ENCODE measurements around the gene FBLN5. TPM values are rescaled to one million over a fixed set of nuclear protein-coding genes. Genes with fewer than 3 reads are reported as not detected.
A peak's percentile ranks its signal among the peaks of the same experiment; 100 is the strongest.

FBLN5 gene
- total RNA-seq, 6 experiments from 2014 or later, result 6.7 to 36.3 (median 17.8) TPM

DNA sequence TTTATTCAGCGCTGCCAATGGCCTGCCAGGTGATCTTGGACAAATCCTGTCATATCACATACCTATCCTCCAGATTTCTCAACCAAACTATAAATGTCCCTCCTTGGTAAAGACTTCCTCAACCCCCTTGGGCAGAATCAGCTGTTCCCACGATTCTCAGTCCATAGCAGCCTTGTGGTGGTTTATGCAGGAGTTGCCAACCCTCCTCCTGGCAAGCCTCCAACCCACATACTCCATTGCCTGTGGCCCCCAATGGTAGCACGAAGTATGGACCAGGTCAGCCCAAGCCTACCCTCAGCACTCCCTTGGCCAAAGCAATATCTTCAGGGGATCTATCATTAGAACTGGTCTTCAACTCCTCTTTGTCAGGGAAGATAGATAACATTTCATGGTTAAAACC is 27.0 kb downstream of the FBLN5 start:
- no peaks in the 10 kb centered on the region for H3K9me3 ChIP-seq
- no peak for ATAC-seq
- intact Hi-C loops (cut with DNase I), result no loop called here
- H3K4me1 ChIP-seq, result peaks cover 0 to 8% (median 3%) of the 10 kb centered on the region in 4 donors
- TF ChIP-seq, protein P1, sequence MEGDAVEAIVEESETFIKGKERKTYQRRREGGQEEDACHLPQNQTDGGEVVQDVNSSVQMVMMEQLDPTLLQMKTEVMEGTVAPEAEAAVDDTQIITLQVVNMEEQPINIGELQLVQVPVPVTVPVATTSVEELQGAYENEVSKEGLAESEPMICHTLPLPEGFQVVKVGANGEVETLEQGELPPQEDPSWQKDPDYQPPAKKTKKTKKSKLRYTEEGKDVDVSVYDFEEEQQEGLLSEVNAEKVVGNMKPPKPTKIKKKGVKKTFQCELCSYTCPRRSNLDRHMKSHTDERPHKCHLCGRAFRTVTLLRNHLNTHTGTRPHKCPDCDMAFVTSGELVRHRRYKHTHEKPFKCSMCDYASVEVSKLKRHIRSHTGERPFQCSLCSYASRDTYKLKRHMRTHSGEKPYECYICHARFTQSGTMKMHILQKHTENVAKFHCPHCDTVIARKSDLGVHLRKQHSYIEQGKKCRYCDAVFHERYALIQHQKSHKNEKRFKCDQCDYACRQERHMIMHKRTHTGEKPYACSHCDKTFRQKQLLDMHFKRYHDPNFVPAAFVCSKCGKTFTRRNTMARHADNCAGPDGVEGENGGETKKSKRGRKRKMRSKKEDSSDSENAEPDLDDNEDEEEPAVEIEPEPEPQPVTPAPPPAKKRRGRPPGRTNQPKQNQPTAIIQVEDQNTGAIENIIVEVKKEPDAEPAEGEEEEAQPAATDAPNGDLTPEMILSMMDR (IDR thresholded peaks at IDR 0.05), result no peak
- TF ChIP-seq POLR2A (IDR thresholded peaks at IDR 0.05), result no peak
- no peaks in the 10 kb centered on the region for H3K36me3 ChIP-seq
- no peak for DNase-seq
- no peak overlapping the region for H3K27ac ChIP-seq
- no peaks in the 10 kb centered on the region for H3K27me3 ChIP-seq
- H3K4me3 ChIP-seq, result no peak overlapping the region
- WGBS (ENCODE audit: insufficient coverage, low coverage, low lambda C conversion rate, missing lambda C conversion rate), result 82% methylated on average over 3 of the region's 3 CpGs

DNA sequence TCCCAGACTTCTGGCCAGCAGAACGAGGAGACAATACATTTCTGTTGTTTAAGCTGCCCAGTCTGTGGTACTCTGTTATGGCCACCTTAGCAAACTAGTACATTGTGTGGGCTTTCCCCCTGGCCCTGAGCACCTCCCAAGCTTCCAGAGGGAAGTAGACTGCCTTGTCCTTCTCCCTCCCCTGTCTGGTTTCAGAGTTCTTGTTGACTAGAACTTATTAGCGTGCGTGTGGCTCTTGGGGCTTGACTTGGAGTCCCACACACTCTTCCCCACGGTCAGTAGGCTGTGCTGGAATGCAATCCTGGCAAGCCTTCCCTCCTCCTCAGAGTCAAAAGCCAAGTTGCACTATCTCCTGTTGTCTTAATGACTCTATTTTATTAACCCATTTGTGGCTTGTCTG is 27.7 kb downstream of the FBLN5 start:
- DNase-seq (no peak), ATAC-seq (peak in 2 of 4 donors; percentile 17 to 38)
- Histone ChIP-seq H3K36me3 (no peaks in the 10 kb centered on the region), H3K27me3 (no peaks in the 10 kb centered on the region), H3K4me1 (peaks cover 0 to 8% (median 3%) of the 10 kb centered on the region in 4 donors), H3K9me3 (no peaks in the 10 kb centered on the region), H3K4me3 (no peak overlapping the region), H3K27ac (no peak overlapping the region)
- intact Hi-C loops (cut with DNase I), result no loop called here
- TF ChIP-seq, protein P1 (IDR thresholded peaks at IDR 0.05), result no peak
- no peak for TF ChIP-seq POLR2A (IDR thresholded peaks at IDR 0.05)
- WGBS (ENCODE audit: insufficient coverage, low coverage, low lambda C conversion rate, missing lambda C conversion rate), result 41% methylated on average over 4 of the region's 4 CpGs

DNA sequence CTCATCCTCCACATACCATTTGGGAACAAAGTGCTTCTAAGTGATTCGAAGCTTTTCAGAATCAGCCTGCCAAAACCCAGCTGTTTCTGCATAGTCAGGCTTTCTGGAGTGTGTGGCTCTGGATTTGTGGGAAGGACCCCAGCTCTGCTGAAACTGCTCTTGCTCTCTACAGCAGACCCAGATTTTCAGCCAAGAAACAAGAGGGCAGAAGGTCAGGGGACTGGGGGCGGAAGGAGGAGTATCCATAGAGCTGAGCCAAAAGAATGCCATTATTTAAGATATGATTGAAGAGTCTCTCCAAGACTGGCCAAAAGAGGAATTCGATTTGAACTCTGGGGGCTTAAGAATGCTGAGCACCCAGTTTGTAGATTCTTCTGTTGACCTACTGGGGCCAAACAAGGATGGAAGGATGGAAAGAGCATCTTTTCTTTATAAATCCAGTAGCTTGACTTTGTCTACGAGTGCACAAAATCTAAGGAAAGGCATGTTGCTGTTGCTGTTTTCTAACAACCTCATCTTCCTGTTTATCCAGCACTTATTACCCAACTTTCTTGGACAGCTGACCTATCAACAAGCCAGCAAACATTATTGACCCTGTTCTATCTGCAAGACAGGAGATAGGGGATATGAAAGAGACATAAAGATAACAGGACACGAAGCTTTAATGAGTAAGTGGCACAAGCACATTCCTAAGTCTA is 29.2 kb downstream of the FBLN5 start:
- H3K27ac ChIP-seq, result no peak overlapping the region

DNA sequence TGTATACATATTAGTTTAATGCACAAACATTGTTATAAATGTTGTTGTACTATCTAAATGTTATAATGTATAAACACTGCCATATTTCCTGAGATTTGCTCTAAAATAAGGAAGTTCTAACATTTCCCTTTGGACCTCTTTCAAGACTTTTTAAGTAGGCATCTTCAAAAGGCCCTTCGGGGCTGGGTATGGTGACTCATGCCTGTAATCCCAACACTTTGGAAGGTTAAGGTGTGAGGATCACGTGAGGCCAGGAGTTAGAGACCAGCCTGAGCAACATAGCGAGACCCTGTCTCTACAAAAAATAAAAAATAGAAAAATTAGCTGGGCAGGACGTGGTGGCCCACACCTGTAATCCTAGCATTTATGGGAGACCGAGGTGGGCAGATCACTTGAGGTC is 35.5 kb downstream of the FBLN5 start:
- H3K27me3 ChIP-seq, result no peaks in the 10 kb centered on the region
- peaks cover 0 to 3% (median 0%) of the 10 kb centered on the region in 4 donors for H3K4me1 ChIP-seq
- 65% methylated on average over 5 of the region's 5 CpGs for WGBS (ENCODE audit: insufficient coverage, low coverage, low lambda C conversion rate, missing lambda C conversion rate)
- H3K27ac ChIP-seq, result no peak overlapping the region
- H3K4me3 ChIP-seq, result no peak overlapping the region
- no peaks in the 10 kb centered on the region for H3K9me3 ChIP-seq
- intact Hi-C loops (cut with DNase I), result no loop called here
- ATAC-seq (no peak), DNase-seq (no peak)
- H3K36me3 ChIP-seq, result no peaks in the 10 kb centered on the region
- no peak for TF ChIP-seq POLR2A (IDR thresholded peaks at IDR 0.05)
- TF ChIP-seq, protein P1 (IDR thresholded peaks at IDR 0.05), result no peak

More for the DNA sequence above, 29.2 kb downstream of the FBLN5 start:
- peaks cover 0 to 8% (median 3%) of the 10 kb centered on the region in 4 donors for H3K4me1 ChIP-seq
- no peaks in the 10 kb centered on the region for H3K27me3 ChIP-seq
- DNase-seq (no peak), ATAC-seq (peak; percentile 55 to 74 (median 68))
- TF ChIP-seq, protein P1 (IDR thresholded peaks at IDR 0.05), result no peak
- intact Hi-C loops (cut with DNase I), result no loop called here
- H3K36me3 ChIP-seq, result no peaks in the 10 kb centered on the region
- 47% methylated on average over 4 of the region's 5 CpGs for WGBS (ENCODE audit: insufficient coverage, low coverage, low lambda C conversion rate, missing lambda C conversion rate)
- H3K9me3 ChIP-seq, result no peaks in the 10 kb centered on the region
- H3K4me3 ChIP-seq, result no peak overlapping the region

Measured in right lobe of liver (tissue), 6 donors.